ENCODE results near the gene TMBIM1. TPM values are rescaled to one million over a fixed set of nuclear protein-coding genes. Genes with fewer than 3 reads are reported as not detected.

TMBIM1 gene
- total RNA-seq, 4 donors from 2014 or later = 272 to 341 (median 287) TPM

- H3K4me3 ChIP-seq (replicated peaks in 1 of 3) = no peak overlapping the region
- intact Hi-C loops (cut with DNase I) = no loop called here
- H3K9me3 ChIP-seq = no peaks in the 10 kb centered on the region
- no peaks in the 10 kb centered on the region for H3K27me3 ChIP-seq
- 21% methylated on average over 1 of the region's 1 CpG for WGBS, 2 donors
- H3K27ac ChIP-seq = no peak overlapping the region
- TF ChIP-seq, protein P1, sequence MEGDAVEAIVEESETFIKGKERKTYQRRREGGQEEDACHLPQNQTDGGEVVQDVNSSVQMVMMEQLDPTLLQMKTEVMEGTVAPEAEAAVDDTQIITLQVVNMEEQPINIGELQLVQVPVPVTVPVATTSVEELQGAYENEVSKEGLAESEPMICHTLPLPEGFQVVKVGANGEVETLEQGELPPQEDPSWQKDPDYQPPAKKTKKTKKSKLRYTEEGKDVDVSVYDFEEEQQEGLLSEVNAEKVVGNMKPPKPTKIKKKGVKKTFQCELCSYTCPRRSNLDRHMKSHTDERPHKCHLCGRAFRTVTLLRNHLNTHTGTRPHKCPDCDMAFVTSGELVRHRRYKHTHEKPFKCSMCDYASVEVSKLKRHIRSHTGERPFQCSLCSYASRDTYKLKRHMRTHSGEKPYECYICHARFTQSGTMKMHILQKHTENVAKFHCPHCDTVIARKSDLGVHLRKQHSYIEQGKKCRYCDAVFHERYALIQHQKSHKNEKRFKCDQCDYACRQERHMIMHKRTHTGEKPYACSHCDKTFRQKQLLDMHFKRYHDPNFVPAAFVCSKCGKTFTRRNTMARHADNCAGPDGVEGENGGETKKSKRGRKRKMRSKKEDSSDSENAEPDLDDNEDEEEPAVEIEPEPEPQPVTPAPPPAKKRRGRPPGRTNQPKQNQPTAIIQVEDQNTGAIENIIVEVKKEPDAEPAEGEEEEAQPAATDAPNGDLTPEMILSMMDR (IDR thresholded peaks at IDR 0.05) = no peak
- TF ChIP-seq POLR2A (IDR thresholded peaks at IDR 0.05) = no peak
- H3K36me3 ChIP-seq = peaks cover 58 to 60% of the 10 kb centered on the region in 2 donors
- DNase-seq = no peak
- H3K4me1 ChIP-seq = peaks cover 0 to 12% of the 10 kb centered on the region in 2 donors
Measured at GRCh38 chr2:218230882-218231281, 61.4 kb downstream of the TMBIM1 start.

- no peak overlapping the region for H3K27ac ChIP-seq
- DNase-seq = no peak
- H3K27me3 ChIP-seq = no peaks in the 10 kb centered on the region
- no peak overlapping the region for H3K4me3 ChIP-seq (replicated peaks in 1 of 3)
- H3K9me3 ChIP-seq = no peaks in the 10 kb centered on the region
- peaks cover 48 to 59% of the 10 kb centered on the region in 2 donors for H3K36me3 ChIP-seq
- 90 to 94% methylated on average over 4 of the region's 4 CpGs for whole genome bisulfite sequencing, 2 donors
- TF ChIP-seq POLR2A (IDR thresholded peaks at IDR 0.05) = no peak
- TF ChIP-seq, protein P1 (IDR thresholded peaks at IDR 0.05) = no peak
- H3K4me1 ChIP-seq = peaks cover 0 to 12% of the 10 kb centered on the region in 2 donors
- intact Hi-C loops (cut with DNase I) = no loop called here
Measured at GRCh38 chr2:218229851-218230250, 62.5 kb downstream of the TMBIM1 start.

DNA sequence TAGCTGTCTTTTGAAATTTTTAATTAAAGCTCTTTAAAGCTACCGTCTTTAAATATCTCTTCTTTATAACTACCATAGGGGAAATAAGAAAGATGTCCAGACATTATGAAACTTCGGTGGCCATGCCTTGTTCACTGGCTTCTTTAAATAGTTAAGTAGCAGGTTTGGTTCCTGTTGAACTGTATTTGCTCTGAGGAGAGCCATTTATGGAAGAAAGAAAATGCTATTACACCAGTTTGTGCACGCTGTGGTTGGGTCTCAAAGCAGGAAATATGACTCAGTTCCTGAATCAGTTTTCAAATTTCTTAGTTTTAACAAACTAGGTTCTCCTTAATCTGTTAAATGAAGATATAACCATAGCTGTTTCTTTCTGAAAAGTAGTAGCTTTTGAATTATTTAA, 63.1 kb downstream of the TMBIM1 start:
- 61 to 67% methylated on average over 3 of the region's 3 CpGs for WGBS, 2 donors

GRCh38 chr2:218228366-218229090, 63.8 kb downstream of the TMBIM1 start:
- intact Hi-C loops (cut with DNase I) = no loop called here
- 92 to 94% methylated on average over 6 of the region's 6 CpGs for WGBS, 2 donors

More for the DNA sequence above, 63.1 kb downstream of the TMBIM1 start:
- TF ChIP-seq, protein P1 (IDR thresholded peaks at IDR 0.05) = no peak
- no peak for TF ChIP-seq POLR2A (IDR thresholded peaks at IDR 0.05)
- Histone ChIP-seq H3K9me3 (no peaks in the 10 kb centered on the region), H3K4me3 (replicated peaks in 1 of 3) (no peak overlapping the region), H3K36me3 (peaks cover 42 to 54% of the 10 kb centered on the region in 2 donors), H3K27me3 (no peaks in the 10 kb centered on the region), H3K27ac (peak overlapping the region in 1 of 3 donors; percentile 8), H3K4me1 (peaks cover 0 to 12% of the 10 kb centered on the region in 2 donors)
- DNase-seq = no peak
- intact Hi-C loops (cut with DNase I) = no loop called here

GRCh38 chr2:218226903-218227302, 65.4 kb downstream of the TMBIM1 start:
- Histone ChIP-seq H3K27ac (no peak overlapping the region), H3K4me1 (peaks cover 0 to 25% of the 10 kb centered on the region in 2 donors), H3K36me3 (peaks cover 38 to 48% of the 10 kb centered on the region in 2 donors), H3K27me3 (no peaks in the 10 kb centered on the region), H3K4me3 (replicated peaks in 1 of 3) (no peak overlapping the region), H3K9me3 (no peaks in the 10 kb centered on the region)
- no peak for DNase-seq
- TF ChIP-seq, protein P1 (IDR thresholded peaks at IDR 0.05) = no peak
- no peak for TF ChIP-seq POLR2A (IDR thresholded peaks at IDR 0.05)
- 84 to 90% methylated on average over 3 of the region's 3 CpGs for WGBS, 2 donors
- intact Hi-C loops (cut with DNase I) = no loop called here

More at GRCh38 chr2:218228366-218229090, 63.8 kb downstream of the TMBIM1 start:
- DNase-seq = no peak
- H3K4me3 ChIP-seq (replicated peaks in 1 of 3) = no peak overlapping the region
- TF ChIP-seq, protein P1 (IDR thresholded peaks at IDR 0.05) = no peak
- TF ChIP-seq POLR2A (IDR thresholded peaks at IDR 0.05) = no peak
- peaks cover 42 to 54% of the 10 kb centered on the region in 2 donors for H3K36me3 ChIP-seq
- no peaks in the 10 kb centered on the region for H3K27me3 ChIP-seq
- H3K9me3 ChIP-seq = no peaks in the 10 kb centered on the region
- peak overlapping the region in 1 of 3 donors; percentile 8 for H3K27ac ChIP-seq
- peaks cover 0 to 12% of the 10 kb centered on the region in 2 donors for H3K4me1 ChIP-seq

All from thyroid gland (tissue), 4 donors.